ENCODE measurements around the gene CHN2. TPM values are rescaled to one million over a fixed set of nuclear protein-coding genes. Genes with fewer than 3 reads are reported as not detected.

The CHN2 gene
- total RNA-seq, result not detected in 2 replicates

GRCh38 chr7:29194594-29195427 lies at the start of gene CHN2:
Gene CHN2 (plus strand): TSS chr7:29194775.

GRCh38 chr7:29146057-29146706 lies 48.4 kb upstream of the CHN2 start, which contains the start of gene CPVL:
Gene CPVL (minus strand): TSS chr7:29146537. CDS start chr7:29121061, 25,476 bp downstream.

Other genes with a start within 250 kb of the CHN2 start
- 0.14 TPM in 1 of 2 replicates, not detected in the other for gene TRIL, start 236.4 kb upstream of the CHN2 start, total RNA-seq
- under 0.01 and 0.14 TPM in 2 replicates for gene CPVL, start 48.2 kb upstream of the CHN2 start, total RNA-seq